Hippocampal formation (tissue), 2 donors: ENCODE data around the gene RALA.

Experiments
- DNase-seq, 2 donors: peaks; one replicate each; lab custom pipeline; 2025; lab: John Stamatoyannopoulos, UW

RALA gene

GRCh38 chr7:39613577-39613976 is 9.8 kb upstream of the RALA start:
- no peak for DNase-seq

- DNase-seq: no peak
Measured at GRCh38 chr7:39614299-39614698, 9.1 kb upstream of the RALA start.

- no peak for DNase-seq
Measured at GRCh38 chr7:39615350-39615975, 7.9 kb upstream of the RALA start.

- no peak for DNase-seq
Measured at GRCh38 chr7:39616138-39616537, 7.2 kb upstream of the RALA start.

GRCh38 chr7:39617005-39617404 is 6.4 kb upstream of the RALA start:
- DNase-seq: no peak

- DNase-seq: no peak
Measured at GRCh38 chr7:39618868-39619267, 4.5 kb upstream of the RALA start.

GRCh38 chr7:39620486-39620885 is 2.9 kb upstream of the RALA start:
- DNase-seq: no peak

- DNase-seq: no peak
Measured at GRCh38 chr7:39621261-39621660, 2.1 kb upstream of the RALA start.

GRCh38 chr7:39621784-39622411 is 1.5 kb upstream of the RALA start:
- no peak for DNase-seq

GRCh38 chr7:39622609-39623008 is 763 bp upstream of the RALA start:
- DNase-seq: no peak

GRCh38 chr7:39623732-39624441 is 515 bp downstream of the RALA start:
- DNase-seq: no peak

GRCh38 chr7:39624442-39624807 is 1.1 kb downstream of the RALA start:
- DNase-seq: no peak

- DNase-seq: no peak
Measured at GRCh38 chr7:39624935-39625694, 1.7 kb downstream of the RALA start.

GRCh38 chr7:39631736-39632308 is 8.4 kb downstream of the RALA start:
- DNase-seq: no peak

GRCh38 chr7:39633563-39634477 is 10.4 kb downstream of the RALA start:
- no peak for DNase-seq

- no peak for DNase-seq
Measured at GRCh38 chr7:39634478-39634805, 11.1 kb downstream of the RALA start.

- DNase-seq: no peak
Measured at GRCh38 chr7:39637400-39637799, 14.0 kb downstream of the RALA start.

GRCh38 chr7:39637963-39638485 is 14.7 kb downstream of the RALA start:
- no peak for DNase-seq

- no peak for DNase-seq
Measured at GRCh38 chr7:39642896-39643295, 19.5 kb downstream of the RALA start.

GRCh38 chr7:39644170-39644569 is 20.8 kb downstream of the RALA start:
- DNase-seq: no peak
